HG03066 (cell line): ENCODE measurements around the gene ERC2.
"Not testable (repeated sequence)": the region's sequence is repeated elsewhere in the genome, so short reads cannot be mapped to it uniquely, and the experiment has no call there.

Experiments
- ATAC-seq: cut with Tn5 transposase; IDR thresholded peaks from one replicate; pipeline ENCODE4 v1.9.1; 2021; ENCODE audit warnings: low read depth; ENCODE audit not compliant: unreplicated experiment

Gene ERC2

DNA sequence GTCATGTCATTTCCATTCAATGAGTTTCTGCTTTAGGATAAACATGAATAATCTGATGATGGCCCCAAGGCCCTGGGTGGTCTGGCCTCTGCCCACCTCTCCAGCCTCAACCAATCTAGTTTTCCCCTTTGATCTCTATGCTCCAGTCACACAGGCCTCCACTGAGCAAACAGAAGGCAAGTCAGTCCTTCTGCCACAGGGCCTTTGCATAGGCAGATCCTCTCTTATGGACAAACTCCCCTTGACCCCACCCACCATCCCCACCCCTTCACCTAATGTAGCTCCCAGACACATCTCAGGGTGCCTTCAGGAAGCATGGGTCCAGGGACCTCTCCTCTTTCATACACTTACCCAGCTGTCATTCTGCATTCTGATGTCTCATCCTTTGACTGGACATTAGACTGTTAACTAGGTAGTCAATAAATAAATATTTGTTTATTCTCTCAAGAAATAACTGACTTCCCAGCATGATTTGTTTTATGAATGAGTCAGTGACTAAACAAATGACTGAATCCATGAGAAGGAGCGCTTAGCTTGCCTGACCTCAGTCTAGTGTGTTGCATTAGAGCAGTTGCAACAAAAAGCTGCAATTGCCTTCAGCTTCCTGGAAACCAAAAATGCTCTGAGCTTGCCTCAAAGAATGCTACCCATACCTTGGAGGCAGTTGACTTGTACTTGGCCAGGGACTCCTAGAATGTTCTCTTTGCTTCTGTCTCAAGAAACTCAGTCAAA is 594.6 kb downstream of the ERC2 start:
- ATAC-seq, result no peak

DNA sequence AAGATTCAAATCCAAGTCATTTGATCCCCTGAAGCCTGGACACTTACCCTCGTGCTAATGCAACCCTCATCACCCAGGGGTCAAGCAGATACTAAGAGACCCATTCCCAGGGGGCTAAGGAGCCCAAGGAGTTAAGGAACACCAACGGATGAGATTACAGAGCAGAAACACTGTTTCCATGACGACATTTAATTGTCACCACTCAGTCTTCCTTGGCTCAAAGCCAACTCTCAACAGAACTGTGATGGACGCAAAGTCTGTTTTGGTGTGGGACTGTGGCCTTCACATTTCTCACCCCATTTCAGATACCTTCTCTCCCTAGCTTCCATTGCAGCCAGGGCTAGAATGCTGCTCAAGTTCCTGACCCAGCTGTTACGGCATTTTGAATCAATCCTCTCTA is 597.7 kb downstream of the ERC2 start:
- no peak for ATAC-seq

DNA sequence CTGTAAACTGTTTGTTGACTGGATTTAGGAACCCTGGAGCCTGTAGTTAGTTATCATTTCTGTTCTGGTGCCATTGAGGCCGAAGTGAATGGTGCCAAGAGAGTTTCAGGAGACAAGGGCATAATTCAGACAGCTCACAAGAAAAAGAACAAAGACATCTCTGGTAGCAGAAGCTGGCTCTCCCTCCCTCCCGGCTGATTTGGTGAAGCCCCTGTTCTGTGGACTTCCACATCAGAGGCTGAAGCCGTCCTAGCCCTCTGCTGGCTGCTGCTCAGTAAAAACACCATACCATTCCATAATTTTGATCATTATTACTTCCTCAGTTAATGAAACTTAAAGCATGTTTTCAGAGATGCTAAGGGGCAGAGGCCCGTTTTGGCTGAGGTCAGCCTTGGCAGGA is 599.9 kb downstream of the ERC2 start:
- ATAC-seq, result no peak

DNA sequence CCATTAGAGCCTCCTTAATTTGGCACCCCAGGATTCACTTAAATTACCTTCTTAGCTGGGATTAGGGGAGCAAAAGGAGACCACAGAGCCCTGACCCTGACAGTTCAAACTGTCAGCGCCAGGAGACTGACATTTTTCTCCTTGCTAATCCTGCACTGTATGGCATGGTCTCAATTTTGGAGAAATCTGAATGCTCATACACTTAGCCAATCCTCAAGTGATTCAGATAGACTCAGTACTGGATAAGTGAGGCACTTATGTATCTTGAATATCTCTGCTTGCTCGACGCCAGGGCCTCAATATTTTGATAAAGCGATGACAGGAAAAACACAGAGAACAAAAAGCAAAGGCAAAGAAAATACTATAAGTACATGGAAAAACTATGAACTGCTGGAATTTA is 605.2 kb downstream of the ERC2 start:
- no peak for ATAC-seq

DNA sequence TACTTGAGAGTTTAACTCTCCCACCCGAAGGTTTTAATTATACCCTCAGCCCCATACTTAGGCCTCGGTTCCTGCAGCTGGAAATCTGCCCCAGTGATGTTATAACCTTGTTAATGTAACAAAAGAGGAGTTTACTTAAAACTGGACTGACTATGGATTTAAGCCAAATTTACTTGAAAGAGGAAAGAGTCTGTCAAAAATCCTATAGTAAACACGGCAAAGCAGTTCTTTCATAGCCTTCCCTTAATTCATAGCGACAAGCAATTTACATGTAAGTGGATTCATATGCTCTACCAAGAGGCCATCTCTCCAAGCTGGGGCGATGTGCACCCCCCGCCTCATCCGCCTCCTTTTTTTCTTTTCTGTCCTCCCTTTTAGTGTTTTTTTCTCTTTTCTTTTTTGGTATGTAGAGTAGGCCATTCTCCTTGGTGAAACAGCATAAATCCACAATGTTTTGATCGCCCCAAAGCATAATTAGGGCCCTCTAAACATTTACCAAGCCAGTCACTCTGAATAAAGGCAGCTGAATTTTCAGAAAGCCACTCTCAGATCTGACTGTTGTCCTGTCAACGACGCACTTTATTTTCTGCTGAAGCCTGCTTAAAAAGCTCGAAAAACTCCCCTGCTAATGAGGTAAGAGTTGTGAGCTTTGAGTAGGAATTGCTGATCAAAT is 608.1 kb downstream of the ERC2 start:
- ATAC-seq, result no peak

DNA sequence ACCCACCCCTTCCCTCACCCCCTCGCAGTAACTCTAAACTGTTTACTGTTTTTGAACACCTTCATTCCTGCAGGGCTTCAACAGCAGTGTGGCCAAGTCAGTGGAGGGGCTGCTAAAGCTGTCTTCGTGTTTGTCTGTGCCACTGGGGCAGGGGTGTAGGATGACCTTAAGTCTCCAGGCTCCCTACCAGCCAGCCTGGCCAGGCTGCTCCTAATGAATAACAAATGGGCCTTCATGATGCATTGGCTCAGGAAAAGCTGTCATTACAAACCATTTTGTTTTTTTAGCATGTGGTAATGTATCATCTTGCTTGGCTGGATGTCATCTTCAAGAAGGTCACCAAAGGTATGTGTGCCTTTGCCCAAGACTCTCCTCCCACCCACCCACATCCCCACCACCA is 609.0 kb downstream of the ERC2 start:
- no peak for ATAC-seq

DNA sequence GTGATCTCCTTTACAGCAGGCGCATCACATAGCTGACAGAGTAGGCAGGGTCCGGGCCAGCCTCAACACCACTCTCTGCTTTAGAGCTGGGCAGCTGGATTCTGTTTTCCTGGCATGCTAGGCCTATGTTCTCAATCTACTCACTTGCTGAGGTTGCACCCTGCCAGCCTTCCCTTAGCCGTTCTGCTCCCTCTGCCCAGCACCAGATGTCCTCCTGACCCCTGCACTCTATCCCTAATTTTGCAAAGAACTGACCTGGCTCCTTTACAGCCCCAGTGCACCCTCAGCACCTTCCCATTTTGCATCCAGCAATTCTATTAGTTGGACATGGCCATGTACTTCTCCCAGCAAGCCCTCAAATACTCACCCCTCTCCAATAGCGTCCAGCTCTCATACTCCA is 609.5 kb downstream of the ERC2 start:
- ATAC-seq, result no peak

DNA sequence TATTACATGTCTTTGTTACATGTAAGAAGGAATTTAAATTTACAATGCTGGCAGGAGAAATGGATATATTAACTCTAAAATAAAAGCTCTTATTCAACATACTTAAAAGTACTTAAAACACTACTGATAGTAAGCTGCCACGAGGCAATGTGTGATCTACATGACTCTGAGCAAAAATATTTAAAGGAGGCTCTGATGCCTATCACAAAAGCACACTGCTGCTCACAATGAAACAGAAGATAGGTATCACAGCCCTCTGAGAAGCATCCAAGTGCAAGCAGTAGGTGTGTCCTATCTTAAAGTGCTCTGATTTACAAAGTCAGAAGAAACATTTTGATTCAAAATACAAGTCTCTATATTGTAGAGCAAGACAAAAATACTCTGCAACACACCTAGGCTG is 610.0 kb downstream of the ERC2 start:
- ATAC-seq, result no peak

DNA sequence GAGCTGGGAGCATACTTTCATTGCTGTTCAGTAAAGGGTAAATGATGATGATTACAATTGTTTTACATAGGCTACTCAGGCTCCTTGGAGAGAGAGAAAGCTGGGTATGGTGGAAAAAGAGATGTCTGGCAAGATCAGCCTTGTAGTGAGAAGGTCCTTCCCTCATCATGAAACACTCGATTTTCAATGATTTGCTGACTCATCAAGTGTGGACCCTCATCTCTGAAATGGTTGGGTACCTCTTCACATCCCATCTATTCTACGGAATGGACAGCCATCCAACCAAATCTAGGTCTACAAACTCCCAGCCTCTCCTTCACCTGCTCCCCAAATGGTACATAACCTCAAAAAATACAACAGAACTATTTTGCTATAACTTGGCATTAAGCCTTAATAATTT is 610.6 kb downstream of the ERC2 start:
- ATAC-seq, result no peak

DNA sequence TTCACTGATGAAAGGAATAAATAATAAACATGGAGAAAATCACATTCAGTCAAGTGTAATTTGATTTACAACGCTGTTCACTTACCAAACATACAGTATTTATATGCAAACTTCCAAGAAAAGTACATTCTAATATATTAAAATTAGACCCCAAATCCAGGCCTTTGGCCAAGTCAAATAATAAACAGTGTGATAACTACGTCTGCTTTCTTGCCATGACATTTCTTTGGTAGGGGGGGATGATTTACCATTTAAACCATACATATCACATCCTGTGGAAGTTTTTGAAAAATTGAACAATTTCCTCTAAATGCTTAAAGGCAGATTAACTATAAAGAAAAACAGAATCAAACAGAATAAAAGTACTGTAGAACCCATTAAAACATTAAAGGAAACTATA is 613.0 kb downstream of the ERC2 start:
- no peak for ATAC-seq

DNA sequence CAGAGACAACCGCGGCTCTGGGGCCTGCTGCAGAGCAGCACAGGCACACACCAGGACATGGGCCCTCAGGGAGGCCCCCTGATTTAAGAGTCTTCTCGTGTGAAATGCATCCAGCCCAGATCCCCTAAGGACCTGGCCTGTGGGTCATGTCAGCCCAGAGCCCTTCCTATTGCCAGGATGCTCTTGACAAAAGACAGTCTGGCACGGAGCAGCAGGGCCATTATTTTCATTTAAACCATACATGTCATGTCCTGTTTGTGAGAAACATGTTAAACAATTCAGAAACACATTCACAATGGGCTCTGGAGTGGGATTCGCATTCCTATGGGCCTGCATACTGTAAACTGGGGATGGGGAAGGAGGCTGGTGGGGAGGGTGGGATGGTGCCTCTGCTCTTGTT is 613.8 kb downstream of the ERC2 start:
- no peak for ATAC-seq

DNA sequence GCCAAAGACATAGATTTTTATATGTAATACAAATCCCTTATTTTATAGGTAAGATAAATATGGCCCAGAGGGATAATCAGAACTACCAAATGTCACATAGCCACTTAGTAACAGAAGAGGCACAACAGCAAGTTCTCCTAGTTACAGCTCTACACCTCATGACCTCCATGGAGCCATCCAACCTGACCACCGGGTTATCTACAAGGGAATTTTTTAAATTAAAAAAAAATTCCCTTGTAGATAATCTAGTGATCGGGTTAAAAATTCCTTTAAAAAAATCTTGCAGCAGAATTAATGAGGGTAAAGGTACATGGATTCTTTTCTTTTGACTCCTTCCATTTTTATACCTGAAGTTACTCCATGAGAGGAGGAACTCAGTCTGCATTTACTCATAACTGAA is 615.9 kb downstream of the ERC2 start:
- no peak for ATAC-seq

DNA sequence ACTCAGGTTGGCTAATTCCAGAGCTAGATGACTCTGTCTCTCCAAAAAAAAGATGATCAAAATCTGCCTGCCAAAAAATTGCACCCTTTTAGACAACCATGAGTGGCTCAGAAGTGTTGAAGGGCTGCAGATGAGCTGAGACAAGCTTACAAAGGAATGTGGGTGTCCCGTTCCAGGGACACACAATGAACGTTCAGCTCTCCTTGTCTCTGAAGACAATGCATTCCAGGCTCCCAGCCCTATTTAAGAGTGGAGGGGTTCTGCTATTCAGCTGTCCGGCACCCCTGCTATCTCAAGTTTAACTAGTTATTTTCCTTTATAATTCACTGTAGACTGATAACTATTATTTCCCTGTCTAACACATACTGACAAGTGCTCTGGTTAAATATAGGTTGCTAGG is 626.1 kb downstream of the ERC2 start:
- no peak for ATAC-seq

DNA sequence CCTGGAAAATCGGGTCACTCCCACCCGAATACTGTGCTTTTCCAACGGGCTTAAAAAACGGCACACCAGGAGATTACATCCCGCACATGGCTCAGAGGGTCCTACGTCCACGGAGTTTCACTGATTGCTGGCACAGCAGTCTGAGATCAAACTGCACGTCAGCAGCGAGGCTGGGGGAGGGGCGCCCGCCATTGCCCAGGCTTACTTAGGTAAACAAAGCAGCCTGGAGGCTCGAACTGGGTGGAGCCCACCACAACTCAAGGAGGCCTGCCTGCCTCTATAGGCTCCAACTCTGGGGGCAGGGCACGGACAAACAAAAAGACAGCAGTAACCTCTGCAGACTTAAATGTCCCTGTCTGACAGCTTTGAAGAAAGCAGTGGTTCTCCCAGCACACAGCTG is 636.4 kb downstream of the ERC2 start:
- ATAC-seq, result not testable (repeated sequence)

DNA sequence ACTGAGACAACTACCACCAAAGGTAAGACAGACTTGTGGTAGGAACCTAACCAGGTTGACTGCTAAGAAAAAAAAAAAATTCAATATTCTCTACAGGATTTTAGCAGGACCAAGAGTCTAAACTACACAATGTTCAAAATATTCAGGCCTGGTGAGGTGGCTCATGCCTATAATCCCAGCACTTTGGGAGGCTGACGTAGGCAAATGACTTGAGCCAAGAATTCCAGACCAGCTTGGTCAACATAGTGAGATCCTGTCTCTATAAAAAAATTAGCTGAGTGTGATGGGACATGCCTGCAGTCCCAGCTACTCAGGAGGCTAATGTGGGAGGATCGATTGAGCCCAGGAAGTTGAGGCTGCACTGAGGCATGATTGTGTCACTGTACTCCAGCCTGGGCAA is 639.6 kb downstream of the ERC2 start:
- ATAC-seq, result no peak

DNA sequence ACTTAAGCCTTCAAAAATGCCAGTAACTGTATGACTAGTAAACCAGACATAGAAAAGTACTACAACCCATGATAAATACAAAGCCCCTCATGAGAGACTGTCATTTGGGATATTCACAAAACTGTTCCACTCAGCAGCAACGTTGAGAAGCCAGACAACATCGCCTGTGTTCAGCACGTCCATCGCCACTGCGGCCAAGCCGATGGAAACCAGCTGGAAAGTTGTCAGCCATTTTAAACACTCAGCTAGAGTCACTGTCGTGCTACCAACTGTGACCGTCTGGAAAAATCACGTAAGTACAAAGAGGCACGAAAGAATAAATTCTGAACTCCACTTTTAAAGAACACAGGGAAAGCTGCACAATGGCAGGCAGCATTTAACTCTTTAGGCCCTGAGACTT is 640.5 kb downstream of the ERC2 start:
- no peak for ATAC-seq

DNA sequence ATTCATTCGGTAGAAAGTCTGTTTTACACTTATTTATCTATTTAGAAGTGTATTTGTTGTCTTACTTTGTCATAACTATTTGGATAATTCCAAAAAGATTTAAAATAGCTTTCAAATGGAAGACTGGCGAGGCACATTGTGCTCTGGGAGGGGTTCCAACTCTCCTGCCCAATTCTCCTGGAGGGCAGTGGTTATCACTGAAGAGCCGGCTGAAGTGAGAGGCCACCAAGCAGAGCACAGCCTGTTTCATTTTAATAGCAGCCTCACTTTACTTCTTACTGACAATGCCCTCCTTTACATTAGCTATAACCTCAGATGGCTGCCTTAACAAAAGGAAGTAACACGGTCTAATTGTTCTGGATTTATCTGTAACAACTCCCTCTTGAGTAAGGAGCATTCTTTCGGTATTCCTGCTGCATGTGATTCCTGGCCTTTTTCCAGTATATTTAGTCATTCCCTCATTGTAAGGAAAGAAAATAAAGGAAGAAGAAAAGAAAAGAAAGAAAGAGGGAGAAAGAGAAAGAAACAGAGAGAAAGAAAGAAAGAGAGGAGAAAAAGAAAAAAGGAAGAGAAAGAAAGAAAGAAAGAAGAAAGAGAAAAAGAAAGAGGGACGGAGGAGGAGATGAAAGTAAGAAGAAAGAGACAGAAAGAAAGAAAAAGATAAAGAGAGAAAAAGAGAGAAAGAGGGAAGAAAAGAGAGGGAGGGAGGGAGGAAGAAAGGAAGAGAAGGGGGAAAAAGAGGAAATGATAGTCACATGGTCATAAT is 641.4 kb downstream of the ERC2 start:
- no peak for ATAC-seq

DNA sequence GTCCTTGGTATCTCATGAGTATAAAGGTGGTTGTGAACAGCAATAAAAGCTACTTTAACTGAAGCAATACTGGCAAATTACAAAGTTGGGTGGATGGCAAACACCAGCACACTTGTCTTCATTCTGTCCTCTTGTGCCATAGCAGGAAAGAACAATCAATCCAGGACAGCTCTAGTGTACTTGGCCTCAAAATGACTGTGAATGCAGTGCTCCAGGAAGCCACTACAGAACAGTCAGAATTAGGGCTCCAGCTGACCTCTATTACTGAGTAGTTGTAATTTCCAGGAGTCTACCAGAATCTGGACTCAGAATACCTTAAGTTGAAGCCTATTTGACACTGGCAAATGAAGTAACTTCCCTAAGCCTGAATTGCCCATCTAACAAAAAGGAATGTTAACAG is 642.2 kb downstream of the ERC2 start:
- no peak for ATAC-seq

DNA sequence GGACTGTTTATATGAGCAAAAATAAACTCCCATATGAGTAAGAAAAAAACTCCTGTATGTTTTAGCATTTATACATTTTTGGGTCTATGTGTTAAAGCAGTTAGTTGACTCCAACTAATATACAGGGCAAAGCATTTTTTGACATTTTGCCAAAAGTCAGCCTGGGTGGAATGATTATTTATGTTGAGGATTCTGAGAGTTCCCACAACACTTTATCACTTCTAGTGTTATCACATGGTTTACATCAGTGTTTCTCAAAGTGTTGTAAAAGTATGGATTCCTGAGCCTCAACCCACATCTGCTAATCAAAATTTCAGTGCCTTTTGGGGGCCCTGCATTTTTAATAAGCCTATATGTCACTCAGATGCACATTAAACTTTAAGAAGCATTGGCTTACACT is 643.9 kb downstream of the ERC2 start:
- ATAC-seq, result no peak

DNA sequence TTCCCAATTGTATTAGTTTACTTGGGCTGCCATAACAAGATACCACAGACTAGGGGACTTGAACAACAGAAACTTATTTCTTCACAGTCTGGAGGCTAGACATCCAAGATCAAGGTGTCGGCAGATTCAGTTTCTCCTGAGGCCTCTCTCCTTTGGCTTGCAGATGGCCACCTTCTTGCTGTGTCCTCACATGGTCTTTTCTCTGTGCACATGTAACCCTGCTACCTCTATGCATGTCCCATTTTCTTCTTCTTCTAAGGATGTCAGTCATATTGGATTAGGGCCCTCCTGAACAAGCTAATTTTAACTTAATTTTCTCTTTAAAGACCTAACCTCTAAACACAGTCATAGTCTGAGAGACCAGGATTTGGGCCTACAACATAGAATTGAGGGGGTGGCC is 644.4 kb downstream of the ERC2 start:
- ATAC-seq, result no peak

DNA sequence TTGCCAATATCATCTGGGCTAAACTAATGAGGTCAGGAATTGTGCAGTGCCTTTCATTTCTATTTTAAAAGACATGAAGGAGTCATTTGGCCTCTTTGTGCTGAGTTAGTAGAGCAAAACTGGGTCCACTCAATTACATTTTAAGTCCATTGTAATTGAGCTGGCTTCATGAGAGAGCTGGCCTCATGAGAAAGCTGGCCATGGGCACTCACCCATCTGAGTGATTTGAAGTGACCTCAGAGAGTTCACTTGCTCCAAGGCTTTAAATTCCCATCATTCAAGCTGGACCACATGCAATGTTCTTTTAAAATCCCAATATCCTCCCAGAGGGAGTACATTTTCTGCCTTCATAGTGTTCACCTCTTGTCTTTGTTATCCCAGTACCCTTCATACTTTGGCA is 645.3 kb downstream of the ERC2 start:
- ATAC-seq, result no peak

DNA sequence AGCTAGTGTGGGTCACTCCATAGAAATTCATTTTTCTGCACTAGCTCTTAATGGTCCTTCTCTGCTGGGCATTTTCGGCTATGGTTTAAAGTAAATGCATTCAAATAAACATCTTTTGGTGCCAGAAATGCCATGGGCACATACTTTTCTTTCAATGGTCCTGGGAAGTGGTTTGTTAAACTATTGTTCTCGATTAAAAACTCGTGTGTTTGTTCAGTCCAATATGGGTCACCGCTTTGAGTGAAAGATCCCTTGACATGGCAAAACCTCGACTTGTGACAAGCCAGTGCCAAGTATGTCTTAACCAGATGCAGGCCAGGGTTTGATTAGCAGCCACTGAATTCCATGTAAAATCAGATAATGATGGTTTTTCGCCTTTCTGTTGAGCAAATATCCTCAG is 649.3 kb downstream of the ERC2 start:
- ATAC-seq, result no peak
